GM12873 (cell line): Measurements from ENCODE around the gene MGRN1.

Source experiments
- TF ChIP-seq, protein P1 (sequence below): IDR thresholded peaks from 2 replicates; pipeline ENCODE4 v1.5.1; 2012; ENCODE audit warnings: low read depth, mild to moderate bottlenecking, moderate library complexity, low read length, control low read depth; ENCODE audit not compliant: insufficient read depth; ENCODE audit errors: missing control alignments

MGRN1 gene

DNA sequence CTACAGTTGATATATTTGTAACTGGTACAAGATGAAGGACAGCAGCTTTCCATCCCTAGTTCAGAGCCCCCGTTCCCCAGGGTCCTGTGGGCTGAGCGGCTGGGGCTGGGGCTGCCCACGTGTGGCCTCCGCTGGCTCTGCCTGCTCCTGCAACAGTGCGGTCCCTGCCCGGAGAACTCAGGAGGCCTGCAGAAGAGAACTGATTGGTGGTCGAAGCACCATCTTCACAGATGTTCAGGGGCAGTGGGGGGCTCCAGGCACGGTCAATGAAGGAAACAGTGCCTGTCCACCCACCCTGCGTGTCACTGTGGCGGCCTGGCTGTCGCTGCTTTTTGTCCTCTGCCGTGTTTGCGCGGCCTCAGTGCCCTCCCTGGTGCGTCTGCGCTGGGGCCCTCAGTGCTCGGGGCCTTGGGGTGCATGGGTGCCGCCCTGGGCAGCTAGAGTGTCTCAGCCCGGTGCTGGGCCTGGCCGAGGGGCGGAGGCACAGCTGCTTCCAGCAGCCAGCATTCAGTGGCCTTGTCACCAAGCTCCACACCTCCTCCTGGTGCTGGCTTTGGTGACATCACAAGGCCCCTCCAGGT lies 64.6 kb downstream of the MGRN1 start:
- TF ChIP-seq, protein P1, sequence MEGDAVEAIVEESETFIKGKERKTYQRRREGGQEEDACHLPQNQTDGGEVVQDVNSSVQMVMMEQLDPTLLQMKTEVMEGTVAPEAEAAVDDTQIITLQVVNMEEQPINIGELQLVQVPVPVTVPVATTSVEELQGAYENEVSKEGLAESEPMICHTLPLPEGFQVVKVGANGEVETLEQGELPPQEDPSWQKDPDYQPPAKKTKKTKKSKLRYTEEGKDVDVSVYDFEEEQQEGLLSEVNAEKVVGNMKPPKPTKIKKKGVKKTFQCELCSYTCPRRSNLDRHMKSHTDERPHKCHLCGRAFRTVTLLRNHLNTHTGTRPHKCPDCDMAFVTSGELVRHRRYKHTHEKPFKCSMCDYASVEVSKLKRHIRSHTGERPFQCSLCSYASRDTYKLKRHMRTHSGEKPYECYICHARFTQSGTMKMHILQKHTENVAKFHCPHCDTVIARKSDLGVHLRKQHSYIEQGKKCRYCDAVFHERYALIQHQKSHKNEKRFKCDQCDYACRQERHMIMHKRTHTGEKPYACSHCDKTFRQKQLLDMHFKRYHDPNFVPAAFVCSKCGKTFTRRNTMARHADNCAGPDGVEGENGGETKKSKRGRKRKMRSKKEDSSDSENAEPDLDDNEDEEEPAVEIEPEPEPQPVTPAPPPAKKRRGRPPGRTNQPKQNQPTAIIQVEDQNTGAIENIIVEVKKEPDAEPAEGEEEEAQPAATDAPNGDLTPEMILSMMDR: no peak

DNA sequence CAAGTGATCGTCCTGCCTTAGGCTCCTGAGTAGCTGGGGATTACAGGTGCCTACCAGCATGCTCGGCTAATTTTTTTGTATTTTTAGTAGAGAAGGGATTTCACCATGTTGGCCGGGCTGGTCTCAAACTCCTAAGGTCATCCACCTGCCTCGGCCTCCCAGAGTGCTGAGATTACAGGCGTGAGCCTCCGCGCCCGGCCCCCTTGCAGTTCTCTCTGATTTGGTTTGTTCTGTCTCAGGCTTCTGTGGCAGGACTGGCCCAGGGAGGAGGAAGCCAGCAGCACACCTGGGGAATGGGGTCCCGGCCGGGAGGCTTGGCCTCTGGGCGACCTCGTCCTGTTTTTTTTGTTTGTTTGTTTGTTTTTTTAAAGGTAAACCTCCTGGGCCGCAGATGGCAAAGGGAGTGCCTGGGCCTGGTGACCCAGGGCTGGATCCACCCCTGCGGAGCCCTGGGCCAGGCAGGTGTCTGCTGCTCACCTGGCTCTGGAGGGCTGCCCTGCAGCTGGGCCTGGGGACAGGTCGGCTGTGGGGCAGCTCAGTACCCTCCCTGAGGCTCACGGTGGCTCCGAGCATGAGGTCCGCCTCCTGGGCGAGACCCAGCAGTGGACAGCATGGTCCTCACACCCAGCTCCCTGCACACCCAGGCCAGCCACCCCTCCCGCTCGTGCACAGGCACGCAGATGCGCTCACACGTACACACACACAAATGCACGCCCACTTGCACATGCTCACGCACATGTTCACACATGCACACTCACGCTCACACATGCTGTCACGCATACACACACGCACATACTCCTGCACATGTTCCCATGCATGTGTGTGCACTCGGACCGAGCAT lies 65.5 kb downstream of the MGRN1 start:
- TF ChIP-seq, protein P1: no peak

DNA sequence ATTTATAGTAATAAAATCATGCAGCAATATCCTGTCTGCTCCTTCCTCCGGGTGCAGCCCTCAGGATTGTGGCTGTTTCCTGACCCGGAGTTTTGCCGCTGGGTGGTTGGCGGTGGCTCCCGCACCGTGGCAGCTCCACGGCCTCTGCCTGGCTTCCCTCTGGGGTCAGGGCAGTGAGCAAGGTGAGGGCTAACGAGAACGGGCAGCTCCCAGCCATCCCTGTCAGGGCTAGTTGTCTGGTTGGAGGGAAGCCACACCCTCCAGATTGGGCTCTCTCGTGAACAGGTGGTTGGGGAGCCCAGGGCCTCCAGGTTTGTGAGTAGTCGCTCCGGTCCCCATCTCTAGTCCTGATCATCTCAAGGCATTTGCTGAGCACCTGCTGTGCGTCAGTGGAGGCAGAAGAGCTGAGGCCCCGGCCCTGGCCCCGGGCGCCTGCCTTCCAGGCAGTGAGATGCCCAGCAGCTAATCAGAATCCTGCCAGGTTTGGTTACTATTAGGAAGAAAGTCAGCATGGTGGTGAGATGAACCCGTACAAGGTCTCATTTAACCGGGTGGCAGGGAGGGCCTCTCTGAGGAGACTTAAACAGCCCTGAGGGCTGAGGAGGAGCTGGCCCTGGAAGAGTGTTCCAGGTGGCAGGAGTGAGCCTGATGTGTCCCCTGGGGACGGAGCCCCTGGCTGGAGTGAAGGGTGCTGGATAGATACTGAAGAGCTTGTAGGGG lies 66.5 kb downstream of the MGRN1 start:
- TF ChIP-seq, protein P1: no peak

DNA sequence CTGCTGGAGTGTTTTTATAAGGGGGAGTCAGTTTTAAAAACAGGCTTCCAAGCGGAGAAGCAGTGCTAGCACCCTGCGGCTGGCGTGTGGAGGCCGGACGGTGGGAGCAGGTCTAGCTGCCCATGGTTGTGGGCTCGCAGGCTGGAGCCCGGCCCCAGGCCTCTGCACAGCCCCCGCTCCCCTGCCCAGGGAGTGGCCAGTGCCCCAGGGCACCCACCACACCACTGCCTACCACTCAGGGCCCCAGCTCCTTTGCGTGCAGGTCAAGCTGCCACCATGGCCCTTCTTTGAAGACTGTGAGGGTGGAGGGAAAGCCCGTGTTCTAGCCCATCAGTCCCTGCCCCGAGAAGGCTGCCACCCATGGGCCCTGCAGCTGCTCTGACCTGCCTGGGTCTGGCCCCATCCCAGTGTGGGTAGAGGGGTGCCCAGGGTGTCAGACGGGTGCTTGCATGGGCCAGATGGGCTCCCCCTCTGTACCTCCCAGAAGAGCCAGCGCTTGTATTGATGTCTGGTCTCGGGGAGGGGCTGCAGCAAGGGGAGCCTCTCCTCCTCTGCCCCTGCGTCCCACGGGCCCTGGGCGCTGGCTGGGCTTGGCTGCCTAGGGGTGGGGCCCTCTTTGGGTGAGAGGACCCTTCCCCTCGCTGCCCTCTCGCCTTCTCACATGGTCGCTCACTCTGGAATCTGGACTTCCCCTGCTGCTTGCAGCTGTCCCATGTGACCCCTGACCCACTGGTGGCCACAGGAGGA lies 67.2 kb downstream of the MGRN1 start:
- TF ChIP-seq, protein P1: no peak

DNA sequence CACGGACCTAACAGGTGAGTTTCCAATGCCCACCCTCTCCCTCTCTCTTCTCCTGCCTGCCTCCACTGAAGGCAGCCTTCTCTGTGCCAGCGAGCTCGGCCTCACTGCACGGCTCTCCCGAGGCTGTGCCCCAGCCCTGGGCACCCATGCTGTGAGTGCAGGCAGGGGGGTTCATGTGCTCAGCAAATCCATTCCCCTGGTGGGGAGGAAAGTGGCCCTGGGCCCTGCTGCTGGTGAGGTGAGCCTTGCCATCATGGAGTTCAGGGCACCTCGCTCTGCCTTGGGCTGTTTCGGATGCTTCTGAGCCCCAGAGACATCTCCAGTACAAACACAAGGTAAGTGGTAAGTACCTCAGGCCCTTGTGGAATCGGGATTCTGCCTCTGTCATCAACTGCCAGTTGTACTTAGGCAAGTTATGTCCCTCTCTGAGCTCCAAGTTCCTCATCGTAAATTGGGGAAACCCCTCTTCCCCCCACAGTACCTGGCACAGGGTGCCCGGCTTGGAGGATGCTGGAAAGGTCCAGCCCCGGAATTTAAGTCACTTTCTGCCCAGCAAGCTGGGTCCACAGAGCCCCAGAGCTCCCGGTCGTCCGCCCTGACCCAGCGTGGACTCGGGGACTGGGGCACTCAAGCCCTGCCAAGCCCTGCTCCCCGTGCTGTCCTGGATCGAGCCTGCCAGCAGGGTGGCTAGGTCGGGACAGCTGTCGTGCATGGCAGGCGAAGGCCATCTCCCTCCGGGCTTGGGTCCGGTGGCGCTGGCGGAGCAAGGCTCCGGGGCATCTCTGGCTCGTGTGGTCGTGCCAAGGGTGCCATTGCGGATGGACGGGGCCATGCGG lies 68.1 kb downstream of the MGRN1 start:
- TF ChIP-seq, protein P1: no peak

DNA sequence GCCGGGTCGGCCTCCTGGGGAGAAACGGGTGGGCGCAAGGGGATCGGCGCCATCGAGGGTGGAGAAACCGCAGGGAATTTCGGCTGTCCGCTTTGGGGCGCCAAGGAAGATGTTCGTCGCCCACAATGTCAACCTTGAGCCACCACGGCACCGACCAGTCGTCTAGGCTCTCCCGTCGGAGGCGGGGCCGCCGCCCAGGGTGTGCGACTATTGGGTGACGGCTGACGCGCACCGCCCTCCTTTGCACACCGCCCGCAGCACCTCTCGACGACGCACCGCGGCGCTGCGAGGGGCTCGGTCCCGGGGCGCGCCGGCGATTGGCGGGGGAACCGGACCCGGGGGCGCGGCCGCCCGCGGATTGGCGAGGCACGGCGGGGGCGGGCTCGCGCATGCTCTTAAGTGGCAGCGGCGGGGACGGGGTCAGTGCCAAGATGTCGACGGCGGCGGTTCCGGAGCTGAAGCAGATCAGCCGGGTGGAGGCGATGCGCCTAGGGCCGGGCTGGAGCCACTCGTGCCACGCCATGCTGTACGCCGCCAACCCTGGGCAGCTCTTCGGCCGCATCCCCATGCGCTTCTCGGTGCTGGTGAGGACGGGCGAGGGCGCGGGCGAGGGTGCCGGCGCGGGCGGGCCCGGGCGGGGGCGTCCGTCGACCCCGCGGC lies 68.8 kb downstream of the MGRN1 start, which contains the start of gene NUDT16L1:
NUDT16L1 (plus strand) TSS at position 267 of the 660 bp plus-strand sequence; CDS start at position 432, 165 bp downstream.
- TF ChIP-seq, protein P1: no peak
